HL-60 (cell line): ENCODE results near the gene NECTIN3.

Experiments used
- GABPA ChIP-seq: IDR thresholded peaks from 2 replicates; pipeline ENCODE4 v1.6.1; 2012; ENCODE audit warnings: low read depth
- POLR2AphosphoS5 ChIP-seq: IDR thresholded peaks from 2 replicates; pipeline ENCODE4 v1.6.1; 2012; ENCODE audit warnings: low read depth
- SPI1 ChIP-seq: IDR thresholded peaks from 2 replicates; pipeline ENCODE4 v1.6.1; 2012; ENCODE audit warnings: low read depth, mild to moderate bottlenecking, borderline replicate concordance
- TF ChIP-seq, protein P1 (sequence below): IDR thresholded peaks from one replicate; pipeline ENCODE4 v1.5.1; 2011; ENCODE audit warnings: low read length, control low read depth, inconsistent platforms; ENCODE audit not compliant: insufficient read depth
- TF ChIP-seq, protein P2 (sequence below): IDR thresholded peaks from 2 replicates; pipeline ENCODE4 v1.6.1; 2012; ENCODE audit warnings: low read depth; ENCODE audit not compliant: insufficient replicate concordance

DNA sequence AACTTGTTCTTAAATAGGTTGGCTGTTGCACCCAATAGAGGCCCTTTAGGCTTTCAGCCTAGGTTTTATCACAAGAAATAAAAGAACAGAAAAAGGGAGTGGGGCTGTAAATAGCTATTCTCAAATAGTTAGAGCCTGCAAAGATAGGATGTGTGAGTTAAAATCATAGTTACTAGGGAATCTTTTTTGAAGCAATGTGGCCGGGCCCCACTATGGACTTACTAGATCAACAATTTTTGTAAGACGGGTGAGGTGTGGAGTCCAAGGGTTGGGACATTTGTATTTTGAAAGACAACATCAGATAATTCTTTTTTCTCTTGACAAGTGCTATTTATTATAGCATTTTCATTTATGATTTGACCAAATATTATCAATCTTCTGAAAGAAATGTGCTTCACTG is 5.8 kb downstream of the NECTIN3 start:
- TF ChIP-seq POLR2AphosphoS5 (no peak), GABPA (no peak), SPI1 (no peak)
- TF ChIP-seq, protein P1, sequence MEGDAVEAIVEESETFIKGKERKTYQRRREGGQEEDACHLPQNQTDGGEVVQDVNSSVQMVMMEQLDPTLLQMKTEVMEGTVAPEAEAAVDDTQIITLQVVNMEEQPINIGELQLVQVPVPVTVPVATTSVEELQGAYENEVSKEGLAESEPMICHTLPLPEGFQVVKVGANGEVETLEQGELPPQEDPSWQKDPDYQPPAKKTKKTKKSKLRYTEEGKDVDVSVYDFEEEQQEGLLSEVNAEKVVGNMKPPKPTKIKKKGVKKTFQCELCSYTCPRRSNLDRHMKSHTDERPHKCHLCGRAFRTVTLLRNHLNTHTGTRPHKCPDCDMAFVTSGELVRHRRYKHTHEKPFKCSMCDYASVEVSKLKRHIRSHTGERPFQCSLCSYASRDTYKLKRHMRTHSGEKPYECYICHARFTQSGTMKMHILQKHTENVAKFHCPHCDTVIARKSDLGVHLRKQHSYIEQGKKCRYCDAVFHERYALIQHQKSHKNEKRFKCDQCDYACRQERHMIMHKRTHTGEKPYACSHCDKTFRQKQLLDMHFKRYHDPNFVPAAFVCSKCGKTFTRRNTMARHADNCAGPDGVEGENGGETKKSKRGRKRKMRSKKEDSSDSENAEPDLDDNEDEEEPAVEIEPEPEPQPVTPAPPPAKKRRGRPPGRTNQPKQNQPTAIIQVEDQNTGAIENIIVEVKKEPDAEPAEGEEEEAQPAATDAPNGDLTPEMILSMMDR, result no peak
- TF ChIP-seq, protein P2, sequence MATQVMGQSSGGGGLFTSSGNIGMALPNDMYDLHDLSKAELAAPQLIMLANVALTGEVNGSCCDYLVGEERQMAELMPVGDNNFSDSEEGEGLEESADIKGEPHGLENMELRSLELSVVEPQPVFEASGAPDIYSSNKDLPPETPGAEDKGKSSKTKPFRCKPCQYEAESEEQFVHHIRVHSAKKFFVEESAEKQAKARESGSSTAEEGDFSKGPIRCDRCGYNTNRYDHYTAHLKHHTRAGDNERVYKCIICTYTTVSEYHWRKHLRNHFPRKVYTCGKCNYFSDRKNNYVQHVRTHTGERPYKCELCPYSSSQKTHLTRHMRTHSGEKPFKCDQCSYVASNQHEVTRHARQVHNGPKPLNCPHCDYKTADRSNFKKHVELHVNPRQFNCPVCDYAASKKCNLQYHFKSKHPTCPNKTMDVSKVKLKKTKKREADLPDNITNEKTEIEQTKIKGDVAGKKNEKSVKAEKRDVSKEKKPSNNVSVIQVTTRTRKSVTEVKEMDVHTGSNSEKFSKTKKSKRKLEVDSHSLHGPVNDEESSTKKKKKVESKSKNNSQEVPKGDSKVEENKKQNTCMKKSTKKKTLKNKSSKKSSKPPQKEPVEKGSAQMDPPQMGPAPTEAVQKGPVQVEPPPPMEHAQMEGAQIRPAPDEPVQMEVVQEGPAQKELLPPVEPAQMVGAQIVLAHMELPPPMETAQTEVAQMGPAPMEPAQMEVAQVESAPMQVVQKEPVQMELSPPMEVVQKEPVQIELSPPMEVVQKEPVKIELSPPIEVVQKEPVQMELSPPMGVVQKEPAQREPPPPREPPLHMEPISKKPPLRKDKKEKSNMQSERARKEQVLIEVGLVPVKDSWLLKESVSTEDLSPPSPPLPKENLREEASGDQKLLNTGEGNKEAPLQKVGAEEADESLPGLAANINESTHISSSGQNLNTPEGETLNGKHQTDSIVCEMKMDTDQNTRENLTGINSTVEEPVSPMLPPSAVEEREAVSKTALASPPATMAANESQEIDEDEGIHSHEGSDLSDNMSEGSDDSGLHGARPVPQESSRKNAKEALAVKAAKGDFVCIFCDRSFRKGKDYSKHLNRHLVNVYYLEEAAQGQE, result no peak
